Stimulated activated CD4-positive, alpha-beta T cell treated with anti-CD3 and anti-CD28 coated beads, Interleukin-4, amount 100 ng/mL, for 48 hours (primary cell): Measurements from ENCODE around the gene MRPL36.
"Not testable (repeated sequence)": the region's sequence is repeated elsewhere in the genome, so short reads cannot be mapped to it uniquely, and the experiment has no call there.

Source experiments
- DNase-seq, 2 donors: peaks; one replicate each; pipeline ENCODE4 v3.0.0-alpha.2; 2020; ENCODE audit warnings: low read depth in 2 of 2

Gene MRPL36

GRCh38 chr5:1799602-1800471 is at the start of gene MRPL36:
Gene MRPL36, minus strand, starts transcription at chr5:1799837. Its CDS starts 902 bp downstream, at chr5:1798935.
- peak; percentile 90 to 94 for DNase-seq

GRCh38 chr5:1847611-1848010 is 48.0 kb upstream of the MRPL36 start:
- no peak for DNase-seq

- DNase-seq, result no peak
Observed at GRCh38 chr5:1847056-1847455, 47.4 kb upstream of the MRPL36 start.

DNA sequence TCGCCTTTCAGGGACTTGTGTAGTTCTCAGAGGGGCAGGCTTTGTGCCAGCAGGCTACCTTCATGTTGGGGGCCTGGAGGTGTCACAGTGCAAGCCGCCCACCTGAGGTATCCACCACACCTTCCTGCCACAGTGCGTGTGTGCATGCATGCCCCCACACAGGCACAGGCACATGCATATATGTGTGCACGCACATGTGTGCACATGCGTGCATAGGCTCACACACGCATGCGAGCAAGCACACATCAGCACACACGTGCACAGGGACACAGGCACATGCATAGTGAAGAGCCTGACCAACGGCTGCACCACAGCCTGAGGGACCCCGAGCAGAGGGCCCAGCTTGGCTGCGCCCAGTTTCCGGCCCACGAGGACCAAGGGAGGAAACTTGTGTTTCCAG is 46.9 kb upstream of the MRPL36 start:
- DNase-seq, result no peak

GRCh38 chr5:1845696-1846095 is 46.1 kb upstream of the MRPL36 start:
- no peak for DNase-seq

- no peak for DNase-seq
Observed at GRCh38 chr5:1844708-1845436, 45.2 kb upstream of the MRPL36 start.

DNA sequence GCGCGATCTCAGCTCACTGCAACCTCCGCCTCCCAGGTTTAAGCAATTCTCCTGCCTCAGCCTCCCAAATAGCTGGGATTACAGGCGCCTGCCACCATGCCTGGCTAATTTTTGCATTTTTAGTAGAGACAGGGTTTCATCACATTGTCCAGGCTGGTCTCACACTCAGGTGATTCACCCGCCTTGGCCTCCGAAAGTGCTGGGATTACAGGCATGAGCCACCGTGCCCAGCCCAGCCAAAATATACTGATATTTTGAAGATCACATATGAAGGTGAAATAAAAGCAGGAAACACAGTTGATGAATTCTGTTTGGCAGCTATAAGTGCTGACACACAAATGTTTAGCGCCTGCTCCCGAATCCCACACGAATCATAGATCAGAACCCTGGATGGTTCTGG is 44.1 kb upstream of the MRPL36 start:
- not testable (repeated sequence) for DNase-seq

DNA sequence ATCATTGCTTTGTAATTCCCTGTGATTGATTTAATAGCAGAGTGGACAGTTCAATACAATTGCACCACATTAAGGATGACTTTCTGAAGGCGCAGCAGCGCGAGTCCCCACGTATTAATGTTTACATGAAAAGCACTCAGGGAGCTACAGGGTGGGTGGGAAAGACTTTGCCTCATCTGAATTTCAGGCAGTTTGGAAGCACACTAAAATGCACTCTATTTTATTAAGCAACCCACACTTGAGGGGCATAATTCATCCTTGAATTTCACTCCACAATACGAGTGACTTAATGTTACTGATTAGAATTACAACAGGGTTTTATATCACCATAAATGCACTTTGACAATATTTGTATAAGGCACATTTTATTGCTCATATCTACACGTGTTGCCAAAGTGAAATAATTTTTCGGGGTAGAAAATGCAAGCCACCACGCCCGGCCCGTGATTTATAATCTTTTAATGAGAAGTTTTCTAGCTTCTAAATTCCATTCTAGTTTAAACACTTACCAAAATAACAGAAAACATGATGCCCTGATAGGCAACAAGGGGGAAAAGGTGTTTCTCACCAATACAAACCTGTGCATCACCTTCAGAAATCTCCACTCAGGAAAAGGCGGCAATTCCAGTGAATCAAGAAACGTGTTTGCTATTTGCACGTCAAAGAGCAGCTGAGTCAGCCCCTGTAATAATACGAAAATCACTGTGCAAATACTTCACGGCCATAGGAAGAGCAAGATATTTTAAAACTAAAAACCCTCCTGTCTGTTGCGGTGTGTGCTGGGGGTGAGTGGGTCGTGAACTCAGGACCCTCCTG is 42.6 kb upstream of the MRPL36 start:
- DNase-seq, result no peak

DNA sequence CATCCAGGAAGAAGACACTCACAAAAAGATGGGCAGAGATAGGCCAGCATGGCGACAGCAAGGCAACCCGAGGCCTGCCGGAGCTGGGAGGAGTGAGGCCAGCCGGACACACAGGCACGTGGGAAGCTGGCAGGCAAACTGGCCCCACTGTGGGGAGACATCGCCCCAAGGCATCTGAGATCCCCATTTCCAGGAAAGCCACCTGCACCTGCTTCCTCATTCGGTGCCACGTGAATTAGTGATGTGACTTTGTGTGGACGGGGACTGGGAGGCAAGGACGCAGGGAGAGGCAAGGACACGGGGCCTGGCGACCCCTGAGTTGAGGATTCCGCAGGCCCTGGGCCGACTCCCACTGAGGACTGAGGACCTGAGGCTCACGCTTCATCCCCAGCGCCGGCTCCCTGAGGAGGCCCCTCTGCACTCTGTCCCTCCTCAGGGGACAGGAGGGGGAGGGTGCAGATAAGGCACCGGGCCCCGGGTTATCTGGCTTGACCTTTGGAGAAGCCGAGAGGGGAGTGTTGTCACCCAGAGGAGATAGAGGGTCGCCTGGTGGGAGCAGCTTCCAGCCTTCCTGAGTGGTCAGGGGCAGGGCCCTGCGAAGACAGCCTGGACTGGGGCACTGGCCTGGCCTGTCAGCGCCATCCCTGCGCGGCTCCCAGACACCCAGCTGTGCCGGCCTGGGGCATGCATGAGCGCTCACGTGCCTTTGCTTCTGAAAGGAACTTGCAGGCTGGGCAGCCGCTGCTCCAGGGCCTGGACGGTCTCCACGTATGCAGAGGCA is 41.3 kb upstream of the MRPL36 start:
- no peak for DNase-seq

DNA sequence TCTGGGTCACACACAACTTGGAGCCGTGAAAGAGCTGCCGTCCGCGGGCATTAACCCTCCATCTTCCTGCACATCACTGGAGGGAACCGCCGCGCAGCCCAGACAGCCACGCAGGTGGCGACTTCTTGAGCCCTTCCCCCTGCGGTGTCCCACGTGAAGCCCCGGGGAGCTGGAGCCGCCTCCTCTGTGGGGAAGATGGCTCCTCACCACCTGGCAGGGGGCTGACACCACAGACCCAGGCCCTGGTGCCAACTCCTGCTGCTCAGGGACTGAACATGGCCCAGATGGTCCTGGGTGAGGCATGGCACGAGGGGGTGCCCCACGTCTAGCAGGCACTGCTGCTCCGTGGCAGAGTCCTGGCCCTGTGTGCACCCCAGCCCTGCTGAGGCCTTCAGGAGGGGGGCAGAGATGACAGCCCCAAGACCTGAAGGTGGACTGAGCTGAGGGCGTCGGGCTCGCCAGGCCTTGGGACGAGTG is 40.5 kb upstream of the MRPL36 start:
- DNase-seq, result no peak

- DNase-seq, result no peak
Observed at GRCh38 chr5:1838013-1838412, 38.4 kb upstream of the MRPL36 start.

- DNase-seq, result no peak
Observed at GRCh38 chr5:1836891-1837880, 37.5 kb upstream of the MRPL36 start.

GRCh38 chr5:1836176-1836890 is 36.7 kb upstream of the MRPL36 start:
- DNase-seq, result no peak

- no peak for DNase-seq
Observed at GRCh38 chr5:1835431-1835830, 35.8 kb upstream of the MRPL36 start.

DNA sequence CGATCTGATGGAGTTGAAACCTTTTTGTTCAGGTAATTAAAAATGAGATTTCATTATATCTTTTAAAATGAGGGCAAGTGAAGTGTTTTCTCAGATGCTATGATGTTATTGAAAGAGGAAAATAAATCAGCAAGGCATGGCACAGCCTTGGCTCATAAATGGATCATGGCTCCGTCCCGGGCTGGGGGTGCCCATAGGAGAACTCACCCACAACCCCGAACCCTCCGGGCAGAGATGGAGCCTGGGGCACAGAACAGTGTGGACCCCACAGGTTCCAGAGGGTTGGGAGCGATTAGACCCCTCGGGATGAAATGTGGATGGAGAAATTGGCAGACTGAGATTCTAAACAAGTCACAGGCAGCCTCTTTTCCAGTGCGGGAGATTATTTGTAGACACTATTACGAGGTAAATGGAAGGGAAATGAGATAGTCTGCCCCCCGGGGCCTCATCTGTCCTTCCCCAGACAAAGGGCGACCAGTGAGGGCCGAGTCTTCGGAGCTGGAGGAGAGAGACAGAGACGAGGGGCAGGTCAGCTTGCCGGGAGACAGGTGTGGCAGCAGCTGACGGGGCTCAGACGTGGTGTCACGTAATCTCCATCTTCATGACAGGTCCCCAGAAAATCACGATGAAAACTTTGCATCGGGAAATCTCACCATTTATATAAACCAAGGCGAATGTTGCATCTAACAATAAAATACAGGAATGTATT is 35.2 kb upstream of the MRPL36 start:
- DNase-seq, result no peak

DNA sequence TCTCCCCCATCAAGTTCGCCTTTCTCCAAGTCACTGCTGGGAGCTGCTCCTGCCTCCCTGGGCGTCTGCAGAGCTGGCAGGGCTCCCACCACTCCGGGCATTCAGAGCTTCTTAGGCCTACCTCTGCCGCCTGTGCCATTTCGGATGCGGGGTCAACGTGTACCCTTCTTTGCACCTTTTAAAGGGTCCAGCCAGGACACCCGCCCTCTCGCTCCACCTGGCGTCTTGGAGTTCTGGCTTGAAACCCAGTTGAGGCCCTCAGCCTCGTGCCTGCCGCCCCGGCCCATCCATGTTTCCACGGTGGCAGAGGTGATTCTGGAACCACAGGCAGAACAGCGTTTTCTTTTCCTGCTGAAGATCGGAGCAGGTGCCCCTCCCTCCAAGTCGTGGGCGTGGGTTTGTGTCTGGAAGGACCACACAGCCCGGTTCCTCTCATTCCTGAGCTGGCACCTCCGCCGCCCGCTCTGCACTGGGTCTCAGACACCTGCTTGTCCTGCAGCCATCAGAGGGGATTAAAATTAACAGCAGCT is 34.5 kb upstream of the MRPL36 start:
- no peak for DNase-seq

DNA sequence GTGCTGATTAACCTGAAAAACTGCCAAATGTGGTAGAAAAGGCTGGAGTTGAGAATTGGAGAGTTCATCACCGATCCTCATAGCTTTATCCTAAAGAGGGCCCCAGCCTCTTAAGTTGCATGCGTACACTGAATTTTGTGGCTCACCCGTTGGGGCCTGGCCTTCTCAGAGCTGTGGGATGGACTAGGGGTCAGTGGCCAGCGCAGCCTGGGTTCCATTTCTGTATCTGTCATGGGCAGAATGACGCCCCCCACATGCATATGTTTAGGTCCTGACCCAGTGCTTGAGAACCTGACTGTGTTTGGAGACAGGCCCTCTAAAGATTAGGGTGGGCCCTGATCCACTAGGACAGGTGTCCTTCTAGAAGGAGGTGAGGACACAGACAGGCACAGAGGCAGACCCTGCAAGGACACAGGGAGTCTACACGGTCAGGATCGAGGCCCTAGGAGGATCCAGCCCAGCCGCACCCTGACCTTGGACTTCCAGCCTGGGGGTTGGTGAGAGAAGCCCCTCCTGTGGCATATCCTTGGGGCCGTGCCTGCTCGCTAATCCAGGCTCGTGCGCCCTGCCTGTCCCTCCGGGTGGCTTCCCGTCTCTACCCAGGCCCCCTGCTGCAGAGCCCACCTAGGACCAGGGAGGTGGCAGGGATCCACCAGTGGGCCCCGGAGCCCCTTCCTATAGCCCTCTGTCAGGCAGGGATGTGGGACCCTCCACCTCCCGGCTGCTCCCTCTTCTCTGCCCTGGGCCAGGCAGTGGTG is 33.8 kb upstream of the MRPL36 start:
- no peak for DNase-seq
